Measurements from ENCODE around the gene NCKAP5. TPM values are rescaled to one million over a fixed set of nuclear protein-coding genes. Genes with fewer than 3 reads are reported as not detected.

NCKAP5 gene
- total and polyA plus RNA-seq, 10 donors = 0.39 to 6.0 (median 3.3) TPM

DNA sequence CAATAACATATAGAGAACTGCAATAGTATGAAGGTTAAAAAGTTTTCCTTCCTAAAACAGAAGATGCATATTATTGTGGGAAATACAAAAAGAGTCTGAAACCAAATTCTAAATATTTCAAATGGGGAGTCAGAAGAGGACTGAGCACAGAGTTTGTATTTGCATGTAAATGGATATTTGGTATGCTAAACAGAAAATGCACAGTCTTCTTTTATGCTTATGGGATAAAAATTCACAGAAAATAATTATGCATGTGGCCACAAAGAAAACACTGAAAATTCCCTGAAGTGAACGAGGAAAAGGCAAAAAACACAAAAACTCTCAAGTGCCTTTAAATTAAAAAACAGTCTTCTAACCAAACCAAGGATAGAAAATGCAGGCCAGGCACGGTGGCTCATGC, 142.7 kb downstream of the NCKAP5 start:
- TF ChIP-seq POLR2AphosphoS5 (IDR thresholded peaks at IDR 0.05) (no peak), POLR2A (IDR thresholded peaks at IDR 0.05) (no peak)
- TF ChIP-seq, protein P1, sequence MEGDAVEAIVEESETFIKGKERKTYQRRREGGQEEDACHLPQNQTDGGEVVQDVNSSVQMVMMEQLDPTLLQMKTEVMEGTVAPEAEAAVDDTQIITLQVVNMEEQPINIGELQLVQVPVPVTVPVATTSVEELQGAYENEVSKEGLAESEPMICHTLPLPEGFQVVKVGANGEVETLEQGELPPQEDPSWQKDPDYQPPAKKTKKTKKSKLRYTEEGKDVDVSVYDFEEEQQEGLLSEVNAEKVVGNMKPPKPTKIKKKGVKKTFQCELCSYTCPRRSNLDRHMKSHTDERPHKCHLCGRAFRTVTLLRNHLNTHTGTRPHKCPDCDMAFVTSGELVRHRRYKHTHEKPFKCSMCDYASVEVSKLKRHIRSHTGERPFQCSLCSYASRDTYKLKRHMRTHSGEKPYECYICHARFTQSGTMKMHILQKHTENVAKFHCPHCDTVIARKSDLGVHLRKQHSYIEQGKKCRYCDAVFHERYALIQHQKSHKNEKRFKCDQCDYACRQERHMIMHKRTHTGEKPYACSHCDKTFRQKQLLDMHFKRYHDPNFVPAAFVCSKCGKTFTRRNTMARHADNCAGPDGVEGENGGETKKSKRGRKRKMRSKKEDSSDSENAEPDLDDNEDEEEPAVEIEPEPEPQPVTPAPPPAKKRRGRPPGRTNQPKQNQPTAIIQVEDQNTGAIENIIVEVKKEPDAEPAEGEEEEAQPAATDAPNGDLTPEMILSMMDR (IDR thresholded peaks at IDR 0.05 in 8 of 11, conservative IDR thresholded peaks at IDR 0.05 in 3 of 11) = no peak
- WGBS, 5 donors = 69 to 88% (median 69%) methylated on average over 2 of the region's 2 CpGs
- Histone ChIP-seq H3K4me1 (no peaks in the 10 kb centered on the region), H3K4me3 (no peak overlapping the region), H3K9me3 (peaks cover 0 to 10% (median 3%) of the 10 kb centered on the region in 8 donors), H3K36me3 (no peaks in the 10 kb centered on the region), H3K27me3 (replicated peaks in 1 of 7) (no peaks in the 10 kb centered on the region), H3K27ac (no peak overlapping the region)
- no peak for DNase-seq
- intact Hi-C loops (cut with DNase I; ENCODE audit: low total_unique reads) = no loop called here

DNA sequence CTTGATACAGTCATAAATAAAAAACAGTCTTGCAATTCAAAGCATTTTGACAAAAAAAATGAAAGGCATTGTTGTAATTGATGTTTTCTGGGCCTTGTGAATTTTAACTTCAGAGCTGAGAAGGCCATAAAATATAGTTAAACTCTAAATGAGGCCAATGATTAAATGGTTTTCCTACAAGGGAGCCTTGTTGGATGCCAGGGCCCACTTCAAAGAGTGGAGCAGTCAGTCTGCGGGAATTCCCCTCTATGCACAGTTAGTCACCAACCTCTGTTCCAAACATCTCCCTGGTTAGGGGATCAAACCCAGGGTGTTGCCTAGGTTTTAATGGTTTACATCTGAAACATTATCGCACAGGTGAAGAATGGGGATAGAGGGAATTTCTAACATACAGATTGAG, 143.4 kb downstream of the NCKAP5 start:
- no peaks in the 10 kb centered on the region for H3K36me3 ChIP-seq
- no peak for DNase-seq
- H3K9me3 ChIP-seq = peaks cover 0 to 10% (median 3%) of the 10 kb centered on the region in 8 donors
- no peaks in the 10 kb centered on the region for H3K27me3 ChIP-seq (replicated peaks in 1 of 7)
- no peak overlapping the region for H3K27ac ChIP-seq
- 84 to 92% (median 87%) methylated on average over 2 of the region's 2 CpGs for WGBS, 5 donors
- no peaks in the 10 kb centered on the region for H3K4me1 ChIP-seq
- H3K4me3 ChIP-seq = no peak overlapping the region
- TF ChIP-seq, protein P1 (IDR thresholded peaks at IDR 0.05 in 8 of 11, conservative IDR thresholded peaks at IDR 0.05 in 3 of 11) = no peak
- TF ChIP-seq POLR2AphosphoS5 (IDR thresholded peaks at IDR 0.05) (no peak), POLR2A (IDR thresholded peaks at IDR 0.05) (no peak)
- intact Hi-C loops (cut with DNase I; ENCODE audit: low total_unique reads) = no loop called here

DNA sequence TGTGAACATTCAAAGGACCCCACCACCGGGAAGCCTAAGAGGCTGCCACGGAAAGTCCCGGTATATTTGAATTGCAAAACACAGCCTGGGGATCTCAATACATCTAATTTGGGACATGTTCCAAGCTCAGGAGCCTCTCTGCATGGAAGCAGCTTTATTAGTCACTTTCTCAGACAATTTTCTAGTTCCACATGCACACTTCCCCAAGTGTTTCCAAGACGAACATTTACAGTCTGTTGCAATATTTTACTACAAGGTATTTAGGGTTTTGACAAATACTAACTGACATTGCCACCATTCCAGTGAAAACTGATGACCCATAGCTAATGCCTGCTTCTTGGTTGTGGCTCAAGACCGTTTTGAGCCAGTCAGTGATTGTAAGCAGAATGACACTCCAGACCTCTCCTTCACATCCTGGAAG, 145.3 kb downstream of the NCKAP5 start:
- Histone ChIP-seq H3K36me3 (no peaks in the 10 kb centered on the region), H3K27me3 (replicated peaks in 1 of 7) (no peaks in the 10 kb centered on the region), H3K4me3 (no peak overlapping the region), H3K9me3 (no peaks in the 10 kb centered on the region), H3K27ac (no peak overlapping the region), H3K4me1 (no peaks in the 10 kb centered on the region)
- TF ChIP-seq, protein P1 (IDR thresholded peaks at IDR 0.05 in 8 of 11, conservative IDR thresholded peaks at IDR 0.05 in 3 of 11) = no peak
- TF ChIP-seq POLR2AphosphoS5 (IDR thresholded peaks at IDR 0.05) (no peak), POLR2A (IDR thresholded peaks at IDR 0.05) (no peak)
- DNase-seq = no peak
- 23 to 33% (median 26%) methylated on average over 5 of the region's 5 CpGs for WGBS, 5 donors
- intact Hi-C loops (cut with DNase I; ENCODE audit: low total_unique reads) = no loop called here

DNA sequence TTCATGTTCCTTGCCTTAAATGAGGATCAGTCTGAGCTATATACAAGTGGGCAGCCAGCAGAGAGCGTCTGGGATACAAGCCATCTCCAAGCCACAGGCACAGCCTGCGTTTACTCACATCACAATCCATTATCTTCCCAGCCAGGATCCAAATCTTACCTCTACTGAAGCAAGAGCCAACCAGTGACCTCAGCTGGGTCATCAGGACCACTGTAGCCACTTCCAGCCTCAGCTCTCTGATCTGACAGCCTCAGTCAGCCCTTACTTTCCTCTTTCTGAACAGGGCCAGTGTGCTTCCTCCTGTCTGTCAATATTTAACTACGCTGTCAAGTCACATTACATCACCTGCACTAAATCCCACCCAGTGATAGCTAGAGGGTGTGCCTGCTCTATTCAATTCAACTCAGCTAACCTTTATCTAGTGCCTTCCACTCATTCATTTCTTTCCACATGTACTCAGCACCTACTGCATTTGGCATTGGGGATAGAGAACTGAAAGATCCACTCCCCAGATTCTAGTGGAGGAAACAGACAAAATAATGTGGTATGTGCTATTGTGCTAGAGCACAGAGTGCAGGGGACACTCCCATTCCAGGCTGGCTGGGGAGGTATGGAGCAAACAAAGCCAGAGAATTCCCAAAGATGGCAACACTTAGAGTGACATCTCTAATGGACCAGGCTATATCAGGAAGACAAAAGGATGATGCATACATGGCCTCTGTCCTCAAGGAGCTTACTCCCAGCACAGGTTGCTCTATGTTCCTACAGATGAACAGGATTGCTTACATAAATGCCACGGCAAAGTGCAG, 146.5 kb downstream of the NCKAP5 start:
- H3K27me3 ChIP-seq (replicated peaks in 1 of 7) = no peaks in the 10 kb centered on the region
- H3K9me3 ChIP-seq = no peaks in the 10 kb centered on the region
- no peak overlapping the region for H3K27ac ChIP-seq
- WGBS, 5 donors = 50 to 67% (median 64%) methylated on average over 4 of the region's 4 CpGs
- no peak overlapping the region for H3K4me3 ChIP-seq
- H3K4me1 ChIP-seq = no peaks in the 10 kb centered on the region
- no peaks in the 10 kb centered on the region for H3K36me3 ChIP-seq
- intact Hi-C loops (cut with DNase I; ENCODE audit: low total_unique reads) = no loop called here
- TF ChIP-seq, protein P1 (IDR thresholded peaks at IDR 0.05 in 8 of 11, conservative IDR thresholded peaks at IDR 0.05 in 3 of 11) = no peak
- no peak for TF ChIP-seq POLR2AphosphoS5 (IDR thresholded peaks at IDR 0.05)
- TF ChIP-seq POLR2A (IDR thresholded peaks at IDR 0.05) = no peak
- DNase-seq = no peak

All from spleen (tissue), 11 donors.